Medulla oblongata (tissue), 1 donor: ENCODE measurements around the gene PMFBP1.
A peak's percentile ranks its signal among the peaks of the same experiment; 100 is the strongest.
"Not testable (repeated sequence)": the region's sequence is repeated elsewhere in the genome, so short reads cannot be mapped to it uniquely, and the experiment has no call there.

Source experiments
- DNase-seq: peaks from one replicate; pipeline ENCODE4 v3.0.0-alpha.2; 2015; ENCODE audit errors: extremely low spot score

PMFBP1 gene

DNA sequence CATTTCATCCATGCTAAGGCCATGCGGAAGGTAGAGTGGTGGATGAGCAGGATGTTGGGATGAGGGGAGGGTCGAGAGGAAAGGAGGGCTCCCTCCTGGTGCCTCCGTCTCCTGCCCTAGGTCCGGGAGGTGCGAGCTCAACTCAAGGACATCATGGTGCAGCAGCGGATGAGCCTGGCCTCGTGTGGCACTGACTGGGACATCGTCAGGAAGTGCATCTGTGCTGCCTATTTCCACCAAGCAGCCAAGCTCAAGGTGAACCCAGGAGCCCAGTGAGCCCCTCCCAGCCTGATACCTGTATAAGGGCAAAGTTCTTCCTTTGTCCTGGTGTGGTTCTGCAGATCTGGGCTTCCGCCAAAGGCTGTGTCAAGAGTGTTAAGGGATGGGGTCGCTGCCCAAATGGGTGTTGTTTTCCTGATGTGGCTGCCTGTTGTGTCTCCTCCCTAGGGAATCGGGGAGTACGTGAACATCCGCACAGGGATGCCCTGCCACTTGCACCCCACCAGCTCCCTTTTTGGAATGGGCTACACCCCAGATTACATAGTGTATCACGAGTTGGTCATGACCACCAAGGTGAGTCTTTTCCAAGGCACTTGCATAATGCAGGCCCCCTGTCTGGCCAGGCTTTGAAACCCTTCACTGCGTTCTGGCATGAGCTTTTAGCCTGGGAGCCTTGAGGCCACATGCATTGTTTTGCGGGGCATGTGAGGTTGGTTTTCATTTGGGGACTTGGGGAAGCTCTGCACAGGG, 63.4 kb downstream of the PMFBP1 start:
- no peak for DNase-seq

DNA sequence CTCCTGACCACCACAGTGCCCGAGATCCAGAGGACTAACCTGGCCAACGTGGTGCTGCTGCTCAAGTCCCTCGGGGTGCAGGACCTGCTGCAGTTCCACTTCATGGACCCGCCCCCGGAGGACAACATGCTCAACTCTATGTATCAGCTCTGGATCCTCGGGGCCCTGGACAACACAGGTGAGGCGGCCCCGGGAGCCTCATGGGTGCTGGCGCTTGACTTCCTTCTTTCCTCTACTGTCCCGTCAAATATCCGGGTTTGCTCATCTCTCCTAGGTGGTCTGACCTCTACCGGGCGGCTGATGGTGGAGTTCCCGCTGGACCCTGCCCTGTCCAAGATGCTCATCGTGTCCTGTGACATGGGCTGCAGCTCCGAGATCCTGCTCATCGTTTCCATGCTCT, 64.6 kb downstream of the PMFBP1 start:
- no peak for DNase-seq

DNA sequence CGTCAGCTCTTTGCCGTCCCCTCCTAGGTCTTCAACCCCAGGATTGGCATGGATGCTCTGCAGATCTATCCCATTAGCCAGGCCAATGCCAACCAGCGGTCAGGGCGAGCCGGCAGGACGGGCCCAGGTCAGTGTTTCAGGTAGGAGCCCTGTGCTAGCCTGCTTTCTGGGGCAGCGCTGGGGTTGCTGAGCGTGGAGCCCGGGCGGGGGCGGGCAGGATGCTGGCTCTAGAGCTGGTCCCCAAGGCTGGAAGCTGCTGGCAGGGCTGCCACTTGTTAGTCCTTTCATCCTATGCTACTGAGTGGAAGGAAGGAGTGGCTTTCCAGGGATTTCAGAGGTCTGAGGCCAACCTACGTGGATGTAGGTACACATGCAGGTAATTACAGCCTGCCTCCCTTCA, 66.0 kb downstream of the PMFBP1 start:
- no peak for DNase-seq

DNA sequence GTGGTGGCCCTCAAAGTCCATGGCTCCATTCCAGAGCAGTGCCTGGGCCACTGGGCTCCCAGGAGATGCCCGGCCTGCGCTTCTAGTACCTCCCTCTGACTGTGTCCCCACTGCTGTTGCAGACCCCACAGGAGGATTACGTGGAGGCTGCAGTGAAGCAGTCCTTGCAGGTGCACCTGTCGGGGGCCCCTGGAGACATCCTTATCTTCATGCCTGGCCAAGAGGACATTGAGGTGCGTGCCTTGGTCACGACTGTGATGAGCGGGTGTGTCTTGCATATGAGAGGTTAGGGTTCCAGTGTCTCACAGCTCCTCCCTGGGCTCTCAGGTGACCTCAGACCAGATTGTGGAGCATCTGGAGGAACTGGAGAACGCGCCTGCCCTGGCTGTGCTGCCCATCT, 67.0 kb downstream of the PMFBP1 start:
- no peak for DNase-seq

DNA sequence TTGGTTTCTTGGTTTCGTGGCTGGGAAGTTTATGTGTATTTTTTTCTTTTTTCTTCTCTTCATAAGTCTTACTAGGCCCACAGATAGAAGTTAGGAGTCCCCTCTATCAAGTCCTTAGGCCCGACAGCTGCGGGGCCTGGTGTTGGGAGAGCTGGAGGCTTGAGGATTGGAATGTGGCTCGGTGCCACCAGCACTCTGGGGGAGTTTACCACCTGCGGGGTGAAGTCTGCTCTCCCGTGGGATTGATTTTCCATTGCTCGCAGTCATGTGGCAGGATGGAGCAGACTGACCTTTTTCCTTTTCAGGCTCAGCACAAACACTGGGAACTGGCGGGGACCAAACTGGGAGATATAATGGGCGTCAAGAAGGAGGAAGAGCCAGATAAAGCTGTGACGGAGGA, 70.8 kb downstream of the PMFBP1 start:
- DNase-seq = no peak

GRCh38 chr16:72099377-72099818, 72.6 kb downstream of the PMFBP1 start:
- DNase-seq = peak; percentile 66

GRCh38 chr16:72098936-72099335, 73.0 kb downstream of the PMFBP1 start:
- DNase-seq = no peak

- no peak for DNase-seq
These were observed 77.7 kb downstream of the PMFBP1 start for GRCh38 chr16:72094266-72094610.

- DNase-seq = peak; percentile 100
These were observed 78.3 kb downstream of the PMFBP1 start, which contains the start of the genes DHX38 and TXNL4B for GRCh38 chr16:72093448-72094265. Gene DHX38, plus strand, starts transcription at chr16:72093847. Its CDS starts 2,311 bp downstream, at chr16:72096158. Gene TXNL4B, minus strand, starts transcription at chr16:72093620. Its CDS starts 2,871 bp downstream, at chr16:72090749.

- no peak for DNase-seq
These were observed 79.0 kb downstream of the PMFBP1 start for GRCh38 chr16:72092832-72093447.

GRCh38 chr16:72091217-72091616, 80.7 kb downstream of the PMFBP1 start:
- DNase-seq = no peak

DNA sequence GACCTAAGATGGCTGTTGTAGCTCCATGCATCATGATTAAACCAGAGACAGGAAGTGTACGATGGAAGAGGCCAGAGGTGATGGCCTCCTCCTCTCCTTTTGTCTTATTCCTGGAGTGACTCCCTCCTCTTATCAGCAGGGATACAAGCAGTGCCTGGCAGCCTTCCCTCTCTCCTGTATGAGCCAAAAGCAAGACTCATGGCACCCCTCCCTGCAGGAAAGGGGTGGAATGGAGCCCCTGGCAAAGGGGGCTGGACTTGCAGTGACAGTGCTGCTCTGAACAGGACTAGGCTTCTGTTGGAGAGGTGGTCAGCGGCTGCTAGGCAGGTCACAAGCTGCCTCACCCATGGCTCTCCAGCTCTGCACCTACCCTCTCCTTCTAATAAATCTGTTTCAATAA, 87.0 kb downstream of the PMFBP1 start:
- no peak for DNase-seq

GRCh38 chr16:72084445-72084844, 87.5 kb downstream of the PMFBP1 start:
- DNase-seq = no peak

- DNase-seq = no peak
These were observed 88.1 kb downstream of the PMFBP1 start for GRCh38 chr16:72083778-72084404.

- not testable (repeated sequence) for DNase-seq
These were observed 94.8 kb downstream of the PMFBP1 start for GRCh38 chr16:72076991-72077706.

DNA sequence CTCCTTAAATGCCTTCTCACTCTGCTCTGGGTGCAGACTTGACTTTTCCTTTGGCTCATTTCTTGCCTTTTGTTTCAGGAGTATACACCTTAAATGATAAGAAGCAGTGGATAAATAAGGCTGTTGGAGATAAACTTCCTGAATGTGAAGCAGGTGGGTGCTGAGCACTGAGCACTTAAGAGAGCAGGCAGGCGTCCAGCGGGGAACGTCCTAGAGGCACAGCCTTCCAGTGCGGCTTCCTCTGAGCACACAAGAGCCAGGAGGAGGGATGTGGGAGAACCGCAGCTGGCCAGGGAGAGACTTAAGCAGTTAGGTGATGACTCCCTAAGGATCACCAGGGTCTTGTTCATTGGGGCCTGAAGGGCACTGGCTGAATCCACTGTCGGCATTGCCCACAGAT, 96.9 kb downstream of the PMFBP1 start:
- not testable (repeated sequence) for DNase-seq

GRCh38 chr16:72073560-72074230, 98.3 kb downstream of the PMFBP1 start:
- peak; percentile 84 for DNase-seq

DNA sequence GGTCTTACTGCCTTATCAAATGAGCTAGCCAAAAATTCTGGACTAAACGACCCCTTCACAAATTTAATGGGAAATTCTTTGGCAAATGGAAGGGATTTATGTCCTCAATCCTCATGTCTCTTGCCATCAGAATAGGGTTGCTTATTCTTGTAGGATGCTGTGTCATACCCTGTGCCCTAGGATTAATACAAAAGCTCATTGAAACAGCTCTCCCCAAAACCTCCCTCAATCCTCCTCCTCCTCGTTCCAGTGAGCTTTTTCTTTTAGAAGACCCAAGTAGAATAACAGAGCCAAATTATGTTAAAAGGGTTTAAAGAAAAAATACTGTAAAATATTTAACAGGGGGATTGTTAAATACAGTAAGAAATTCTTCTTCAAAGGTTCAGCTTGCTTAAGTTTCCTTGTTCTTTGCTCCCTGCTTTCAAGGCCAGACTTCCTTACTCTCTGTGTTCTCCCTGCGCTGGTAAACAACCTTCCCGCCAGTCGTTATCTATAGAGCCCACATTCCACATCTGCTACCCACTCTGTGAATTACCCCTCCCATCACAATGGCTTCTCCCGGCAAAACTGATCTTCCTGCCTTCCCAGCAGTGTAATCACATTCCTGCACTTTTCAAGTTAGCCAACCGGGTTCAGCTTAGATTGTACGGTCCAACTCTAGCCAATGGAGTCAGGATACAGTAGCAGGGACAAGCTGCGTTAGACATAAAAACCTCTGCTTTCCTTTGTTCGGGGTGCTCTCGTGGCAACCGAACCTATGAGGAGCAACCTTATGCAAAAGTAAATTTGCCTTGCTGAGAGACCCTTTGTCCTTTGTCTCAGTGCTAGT, 99.2 kb downstream of the PMFBP1 start:
- peak; percentile 51 for DNase-seq
